ENCODE measurements around the gene BRCA1.

DNA sequence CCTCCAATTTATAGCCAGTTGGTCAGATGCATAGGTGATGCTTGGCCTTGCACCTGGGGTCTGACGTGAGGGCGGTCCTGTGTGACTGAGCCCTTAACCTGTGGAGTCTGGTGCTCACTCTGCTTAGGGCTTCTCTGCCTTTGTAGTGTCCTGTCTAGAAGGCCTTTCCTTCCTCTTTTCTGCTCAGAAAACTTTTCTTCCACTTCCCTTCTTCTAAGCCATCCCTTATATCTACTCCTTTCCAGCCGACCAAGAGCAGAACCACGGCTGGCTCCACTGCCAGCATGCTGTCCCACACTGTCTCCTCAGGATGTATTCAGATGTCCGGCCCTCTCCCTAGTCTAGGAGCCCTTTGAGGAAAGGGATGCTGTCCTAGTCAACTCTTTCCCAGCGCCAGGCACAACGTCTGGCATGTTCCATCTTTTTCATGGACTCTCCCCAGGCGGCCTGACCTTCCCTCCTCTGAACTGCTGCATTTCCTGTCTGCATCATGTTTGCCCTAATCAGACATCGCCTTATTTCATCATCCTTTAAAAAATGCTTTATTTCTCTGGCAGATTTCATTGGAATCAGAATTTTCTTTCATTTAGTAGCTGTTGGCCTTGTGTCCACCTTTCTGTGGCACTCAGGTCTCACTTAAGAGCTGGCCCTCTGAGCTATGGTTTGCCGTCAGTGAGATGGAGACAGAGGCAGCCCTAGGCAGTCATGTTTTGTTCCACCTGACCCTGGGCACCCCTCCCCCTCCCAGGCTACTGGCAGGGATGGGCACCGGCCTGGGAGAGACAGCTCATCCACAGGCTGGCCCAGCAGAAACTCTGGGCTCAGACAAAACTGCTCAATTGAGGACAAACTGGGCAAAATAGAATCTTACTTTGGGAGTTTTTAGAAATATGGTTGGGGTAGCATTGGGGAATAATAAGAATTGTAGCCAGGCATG lies 15.5 kb upstream of the BRCA1 start:
- no peak for TF ChIP-seq POLR2A (IDR thresholded peaks at IDR 0.05; ENCODE audit: extremely low read depth, insufficient read length)
- TF ChIP-seq, protein P1, sequence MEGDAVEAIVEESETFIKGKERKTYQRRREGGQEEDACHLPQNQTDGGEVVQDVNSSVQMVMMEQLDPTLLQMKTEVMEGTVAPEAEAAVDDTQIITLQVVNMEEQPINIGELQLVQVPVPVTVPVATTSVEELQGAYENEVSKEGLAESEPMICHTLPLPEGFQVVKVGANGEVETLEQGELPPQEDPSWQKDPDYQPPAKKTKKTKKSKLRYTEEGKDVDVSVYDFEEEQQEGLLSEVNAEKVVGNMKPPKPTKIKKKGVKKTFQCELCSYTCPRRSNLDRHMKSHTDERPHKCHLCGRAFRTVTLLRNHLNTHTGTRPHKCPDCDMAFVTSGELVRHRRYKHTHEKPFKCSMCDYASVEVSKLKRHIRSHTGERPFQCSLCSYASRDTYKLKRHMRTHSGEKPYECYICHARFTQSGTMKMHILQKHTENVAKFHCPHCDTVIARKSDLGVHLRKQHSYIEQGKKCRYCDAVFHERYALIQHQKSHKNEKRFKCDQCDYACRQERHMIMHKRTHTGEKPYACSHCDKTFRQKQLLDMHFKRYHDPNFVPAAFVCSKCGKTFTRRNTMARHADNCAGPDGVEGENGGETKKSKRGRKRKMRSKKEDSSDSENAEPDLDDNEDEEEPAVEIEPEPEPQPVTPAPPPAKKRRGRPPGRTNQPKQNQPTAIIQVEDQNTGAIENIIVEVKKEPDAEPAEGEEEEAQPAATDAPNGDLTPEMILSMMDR (IDR thresholded peaks at IDR 0.05; ENCODE audit: low read depth, low read length): no peak
